Measurements from ENCODE around the gene KLHL30. TPM values are rescaled to one million over a fixed set of nuclear protein-coding genes. Genes with fewer than 3 reads are reported as not detected.

The KLHL30 gene
- total RNA-seq, 1 experiment from 2014 or later, result 0.61 TPM

GRCh38 chr2:238093181-238094140 is 45.0 kb upstream of the KLHL30 start:
- RAD21 ChIA-PET (ENCODE audit: low non-redundant PET in 1 of 2, low total read pairs in 2 of 2, uncharacterized antibody in 2 of 2, unreplicated experiment in 2 of 2), result no interaction called here
- no TSS peak for BruUV-seq (replicated peaks)

More at GRCh38 chr2:238093181-238094140, 45.0 kb upstream of the KLHL30 start:
- Histone ChIP-seq H3K9ac (ENCODE audit: low read length) (no peak overlapping the region), H4K20me1 (ENCODE audit: insufficient read depth) (no peaks in the 10 kb centered on the region), H3K4me1 (ENCODE audit: control insufficient read depth in 1 of 2, insufficient read depth in 2 of 2, low read length in 2 of 2) (peaks cover 0 to 6% of the 10 kb centered on the region in 2 experiments; a peak in 3 of 4 replicates), H3K36me3 (ENCODE audit: control insufficient read depth in 1 of 2, insufficient read depth in 2 of 2, low read length in 2 of 2) (no peaks in the 10 kb centered on the region), H3K4me3 (replicated peaks in 1 of 2; ENCODE audit: low read depth in 1 of 2, low read length in 2 of 2) (no peak overlapping the region), H2AFZ (ENCODE audit: low read depth, low read length, poor library complexity, severe bottlenecking) (no peak overlapping the region), H3K4me2 (ENCODE audit: low read length) (no peak overlapping the region), H3K79me2 (ENCODE audit: insufficient read depth, low read length) (no peaks in the 10 kb centered on the region), H3K27ac (ENCODE audit: low read depth, low read length) (no peak overlapping the region), H3K27me3 (ENCODE audit: insufficient read depth, low read length) (no peaks in the 10 kb centered on the region), H3K9me2 (ENCODE audit: insufficient read depth) (no peaks in the 10 kb centered on the region), H3K9me3 (ENCODE audit: control insufficient read depth in 1 of 2, insufficient read depth in 1 of 2, low read depth in 1 of 2, low read length in 2 of 2) (no peaks in the 10 kb centered on the region)
- ChIA-PET POLR2A (no interaction called here), CTCF (no interaction called here)
- intact Hi-C loops (cut with micrococcal nuclease), result no loop called here
- no peak for DNase-seq (ENCODE audit: low read depth, low spot score)
- no peak; the same call in 1 of the 2 replicates for ATAC-seq
- no peak for TF ChIP-seq CEBPB (IDR thresholded peaks at IDR 0.05; ENCODE audit: low read depth)
- no peak for TF ChIP-seq SP1 (IDR thresholded peaks at IDR 0.05; ENCODE audit: low read depth)
- no peak for TF ChIP-seq ZBTB33 (IDR thresholded peaks at IDR 0.05; ENCODE audit: extremely low read depth, insufficient replicate concordance, low read length)
